Gastrocnemius medialis (tissue), 4 donors: Measurements from ENCODE around the gene TMEM132C.

Experiments used
- POLR2A ChIP-seq, 2 donors: fragments of 450-650 bp; IDR thresholded peaks; one replicate each; pipeline ENCODE4 v1.6.1; 2017; ENCODE audit warnings: antibody characterized with exemption in 2 of 2, mild to moderate bottlenecking in 2 of 2, moderate library complexity in 2 of 2
- TF ChIP-seq, protein P1 (sequence below), 5 experiments: fragments of 450-650 bp in 3 of 5; fragments of 200-600 bp in 2 of 5; sonication (generic) in 2 of 5; IDR thresholded peaks in 4 of 5; conservative IDR thresholded peaks in 1 of 5; 1 replicate in 4 of 5; 2 replicates in 1 of 5; pipeline ENCODE4 v1.5.1; 2016 to 2019; ENCODE audit warnings: antibody characterized with exemption in 5 of 5, mild to moderate bottlenecking in 3 of 5, moderate library complexity in 3 of 5

DNA sequence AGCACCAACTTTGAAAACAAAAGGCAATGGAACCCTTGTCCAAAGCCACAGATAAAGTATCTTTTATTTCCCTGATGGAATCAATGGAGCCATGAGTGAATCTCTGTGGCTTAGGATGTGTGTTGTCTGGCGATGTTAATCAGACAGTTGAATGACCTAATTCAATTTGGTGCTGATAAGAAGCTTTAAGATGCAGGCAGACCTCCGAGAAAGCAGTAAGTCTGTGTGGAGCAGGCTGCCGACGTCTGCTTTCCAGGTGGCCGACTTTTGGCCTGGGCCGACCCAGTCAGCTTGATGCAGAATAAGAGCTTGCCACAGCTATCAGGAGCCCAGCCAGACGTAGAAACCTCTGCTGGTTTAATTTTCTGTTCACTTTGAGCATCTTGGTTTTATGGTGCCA is 21.1 kb upstream of the TMEM132C start:
- TF ChIP-seq, protein P1, sequence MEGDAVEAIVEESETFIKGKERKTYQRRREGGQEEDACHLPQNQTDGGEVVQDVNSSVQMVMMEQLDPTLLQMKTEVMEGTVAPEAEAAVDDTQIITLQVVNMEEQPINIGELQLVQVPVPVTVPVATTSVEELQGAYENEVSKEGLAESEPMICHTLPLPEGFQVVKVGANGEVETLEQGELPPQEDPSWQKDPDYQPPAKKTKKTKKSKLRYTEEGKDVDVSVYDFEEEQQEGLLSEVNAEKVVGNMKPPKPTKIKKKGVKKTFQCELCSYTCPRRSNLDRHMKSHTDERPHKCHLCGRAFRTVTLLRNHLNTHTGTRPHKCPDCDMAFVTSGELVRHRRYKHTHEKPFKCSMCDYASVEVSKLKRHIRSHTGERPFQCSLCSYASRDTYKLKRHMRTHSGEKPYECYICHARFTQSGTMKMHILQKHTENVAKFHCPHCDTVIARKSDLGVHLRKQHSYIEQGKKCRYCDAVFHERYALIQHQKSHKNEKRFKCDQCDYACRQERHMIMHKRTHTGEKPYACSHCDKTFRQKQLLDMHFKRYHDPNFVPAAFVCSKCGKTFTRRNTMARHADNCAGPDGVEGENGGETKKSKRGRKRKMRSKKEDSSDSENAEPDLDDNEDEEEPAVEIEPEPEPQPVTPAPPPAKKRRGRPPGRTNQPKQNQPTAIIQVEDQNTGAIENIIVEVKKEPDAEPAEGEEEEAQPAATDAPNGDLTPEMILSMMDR (IDR thresholded peaks at IDR 0.05 in 4 of 5, conservative IDR thresholded peaks at IDR 0.05 in 1 of 5), result no peak
- no peak for TF ChIP-seq POLR2A (IDR thresholded peaks at IDR 0.05)
